Measurements from ENCODE around the gene CELF2. TPM values are rescaled to one million over a fixed set of nuclear protein-coding genes. Genes with fewer than 3 reads are reported as not detected.
A peak's percentile ranks its signal among the peaks of the same experiment; 100 is the strongest.

The CELF2 gene
- total and polyA plus RNA-seq, 9 of the 15 experiments (the other 6 are each of a cell fraction or from before 2014, with no cell fraction given) = 4.0 to 20.3 (median 11.1) TPM

- intact Hi-C loops (cut with micrococcal nuclease) (no loop called here), in situ Hi-C loops (cut with MboI) (no loop called here)
- FAIRE-seq (no peak), ATAC-seq (no peak), DNase-seq (ENCODE audit: extremely low read depth in 1 of 4, low spot score in 3 of 4) (no peak)
- CTCF ChIA-PET (ENCODE audit: low intra/inter-chr PET ratio) = no interaction called here
- 20% methylated on average over 10 of the region's 10 CpGs for WGBS (ENCODE audit: insufficient coverage, low coverage, missing lambda C conversion rate)
- Histone ChIP-seq H4K20me1 (replicated peaks; ENCODE audit: control insufficient read depth, insufficient read depth, low read length) (no peaks in the 10 kb centered on the region), H3K4me1 (replicated peaks in 1 of 2; ENCODE audit: control insufficient read depth in 2 of 2, insufficient read depth in 2 of 2, low read length in 2 of 2) (peaks cover 0 to 11% of the 10 kb centered on the region in 2 experiments; a peak in 2 of 5 replicates), H3K9me1 (ENCODE audit: control insufficient read depth, insufficient read depth, low read length) (no peaks in the 10 kb centered on the region), H3K9me3 (replicated peaks; ENCODE audit: control insufficient read depth, insufficient read depth, low read depth, low read length) (no peaks in the 10 kb centered on the region), H3K9ac (ENCODE audit: insufficient read depth in 1 of 2, low read depth in 2 of 2, low read length in 2 of 2) (no peak overlapping the region), H3K79me2 (ENCODE audit: control insufficient read depth, insufficient read depth, low read length) (no peaks in the 10 kb centered on the region), H3K4me3 (no peak overlapping the region), H2AFZ (ENCODE audit: low read depth, low read length) (peak overlapping the region; percentile 33; the same call in 1 of the 2 replicates), H3K27me3 (ENCODE audit: control insufficient read depth in 2 of 2, insufficient read depth in 2 of 2, low read length in 2 of 2) (peaks cover 11 to 34% of the 10 kb centered on the region in 2 experiments; a peak in 3 of 5 replicates), H3K36me3 (ENCODE audit: control insufficient read depth, insufficient read depth, low read length) (no peaks in the 10 kb centered on the region), H3K4me2 (ENCODE audit: insufficient read depth, low read length) (no peak overlapping the region; the same call in 1 of the 2 replicates), H3K27ac (ENCODE audit: extremely low read depth, low read depth, low read length) (no peak overlapping the region)
- TF ChIP-seq RFX1 (IDR thresholded peaks at IDR 0.05) = peak; percentile 39; the same call in 1 of the 2 replicates
- no peak for TF ChIP-seq ZSCAN32 (CRISPR knock-in tag; IDR thresholded peaks at IDR 0.05)
- TF ChIP-seq CEBPB (tag; IDR thresholded peaks at IDR 0.05) = peak; percentile 58
- peak in 1 of 2 experiments; percentile 21; a peak in 1 of 4 replicates for TF ChIP-seq RAD21 (CRISPR knock-in tag; conservative IDR thresholded peaks at IDR 0.05 in 1 of 2, IDR thresholded peaks at IDR 0.05 in 1 of 2)
- TF ChIP-seq KLF13 (tag; IDR thresholded peaks at IDR 0.05; ENCODE audit: borderline replicate concordance, low read depth) = no peak
- BruUV-seq (replicated peaks) = no TSS peak
- POLR2A ChIA-PET = no interaction called here
Measured at GRCh38 chr10:11345224-11346054, 327.8 kb downstream of the CELF2 start.

Measured in K562 (cell line).